Measurements from ENCODE around the gene PKM.

- TF ChIP-seq CTCF (IDR thresholded peaks at IDR 0.05), result peak in 1 of 5 experiments; percentile 25
- no peak for TF ChIP-seq POLR2A (IDR thresholded peaks at IDR 0.05)
These were observed 1.1 kb downstream of the PKM start for GRCh38 chr15:72229947-72230196.

Measured in tibial nerve (tissue), 3 donors.